ENCODE data around the gene MYO18A.

The MYO18A gene

DNA sequence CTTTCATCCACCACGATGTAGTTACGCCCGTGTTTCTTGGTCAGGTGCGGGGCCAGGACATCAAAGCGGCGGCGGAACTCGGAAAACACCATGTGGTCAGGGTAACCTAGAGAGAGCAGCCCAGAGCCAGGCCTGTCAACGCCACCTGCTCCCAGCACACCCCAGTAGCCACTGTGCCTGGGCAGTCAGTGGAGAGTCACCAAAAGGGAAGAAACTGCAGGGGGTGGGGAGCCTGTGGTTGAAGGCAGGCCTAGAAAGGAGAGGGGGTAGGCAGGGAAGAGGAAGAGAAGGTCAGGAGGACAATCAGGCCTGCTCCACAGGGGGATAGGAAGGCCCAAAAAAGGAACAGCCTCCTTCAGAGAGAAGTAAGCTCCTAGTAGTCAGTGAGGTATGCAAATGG, 73.1 kb downstream of the MYO18A start:
- H3K27me3 ChIP-seq (replicated peaks; ENCODE audit: insufficient read depth, low read length): no peaks in the 10 kb centered on the region
- H3K79me2 ChIP-seq (ENCODE audit: low read length): no peaks in the 10 kb centered on the region
- no peak for DNase-seq
- no peaks in the 10 kb centered on the region for H3K9me3 ChIP-seq (replicated peaks; ENCODE audit: insufficient read depth, low read length)
- H3K4me2 ChIP-seq (ENCODE audit: low read depth, low read length): no peak overlapping the region
- no peak overlapping the region for H3K9ac ChIP-seq (ENCODE audit: low read length)
- no peak for TF ChIP-seq EZH2 (optimal IDR thresholded peaks at IDR 0.05; ENCODE audit: low read depth, low read length)
- TF ChIP-seq, protein P1, sequence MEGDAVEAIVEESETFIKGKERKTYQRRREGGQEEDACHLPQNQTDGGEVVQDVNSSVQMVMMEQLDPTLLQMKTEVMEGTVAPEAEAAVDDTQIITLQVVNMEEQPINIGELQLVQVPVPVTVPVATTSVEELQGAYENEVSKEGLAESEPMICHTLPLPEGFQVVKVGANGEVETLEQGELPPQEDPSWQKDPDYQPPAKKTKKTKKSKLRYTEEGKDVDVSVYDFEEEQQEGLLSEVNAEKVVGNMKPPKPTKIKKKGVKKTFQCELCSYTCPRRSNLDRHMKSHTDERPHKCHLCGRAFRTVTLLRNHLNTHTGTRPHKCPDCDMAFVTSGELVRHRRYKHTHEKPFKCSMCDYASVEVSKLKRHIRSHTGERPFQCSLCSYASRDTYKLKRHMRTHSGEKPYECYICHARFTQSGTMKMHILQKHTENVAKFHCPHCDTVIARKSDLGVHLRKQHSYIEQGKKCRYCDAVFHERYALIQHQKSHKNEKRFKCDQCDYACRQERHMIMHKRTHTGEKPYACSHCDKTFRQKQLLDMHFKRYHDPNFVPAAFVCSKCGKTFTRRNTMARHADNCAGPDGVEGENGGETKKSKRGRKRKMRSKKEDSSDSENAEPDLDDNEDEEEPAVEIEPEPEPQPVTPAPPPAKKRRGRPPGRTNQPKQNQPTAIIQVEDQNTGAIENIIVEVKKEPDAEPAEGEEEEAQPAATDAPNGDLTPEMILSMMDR (IDR thresholded peaks at IDR 0.05; ENCODE audit: low read length): no peak
- H3K4me1 ChIP-seq (ENCODE audit: low read length): no peaks in the 10 kb centered on the region
- no peaks in the 10 kb centered on the region for H4K20me1 ChIP-seq (ENCODE audit: insufficient read depth, low read length)
- no peak overlapping the region for H3K4me3 ChIP-seq (ENCODE audit: low read length)
- no peak overlapping the region for H2AFZ ChIP-seq (ENCODE audit: low read length)
- H3K27ac ChIP-seq (ENCODE audit: low read length): no peak overlapping the region
- no peaks in the 10 kb centered on the region for H3F3A ChIP-seq (ENCODE audit: insufficient read depth, low read length)
- peaks cover 4% of the 10 kb centered on the region; the same call in 1 of the 2 replicates for H3K36me3 ChIP-seq (replicated peaks; ENCODE audit: insufficient read depth, low read length)
- H3K9me2 ChIP-seq (replicated peaks; ENCODE audit: insufficient read depth, low read length): no peaks in the 10 kb centered on the region

DNA sequence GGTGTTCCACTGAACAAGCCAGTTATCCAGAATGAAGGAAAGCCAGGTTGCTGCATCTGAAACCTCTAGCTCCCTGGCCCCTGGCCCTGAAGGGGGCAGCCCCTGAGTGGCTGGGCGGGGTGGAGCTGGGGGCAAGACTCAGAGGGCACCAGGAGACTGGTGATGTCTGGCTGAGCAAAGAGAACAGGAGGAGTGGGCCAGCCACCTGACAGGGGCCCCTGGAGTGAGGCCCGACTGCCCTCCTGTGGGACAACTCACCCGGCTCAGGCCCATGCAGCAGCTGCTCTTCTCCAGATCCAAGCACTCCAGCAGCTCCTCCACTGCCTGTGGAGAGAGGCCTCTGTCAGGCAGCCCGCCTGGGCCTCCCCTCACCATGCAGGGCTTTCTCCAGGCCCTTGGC, 76.9 kb downstream of the MYO18A start:
- H3K4me1 ChIP-seq (ENCODE audit: low read length): no peaks in the 10 kb centered on the region
- H3K27me3 ChIP-seq (replicated peaks; ENCODE audit: insufficient read depth, low read length): no peaks in the 10 kb centered on the region
- TF ChIP-seq EZH2 (optimal IDR thresholded peaks at IDR 0.05; ENCODE audit: low read depth, low read length) (no peak), EZH2phosphoT487 (IDR thresholded peaks at IDR 0.05; ENCODE audit: low read length) (no peak)
- TF ChIP-seq, protein P1 (IDR thresholded peaks at IDR 0.05; ENCODE audit: low read length): no peak
- H3K79me2 ChIP-seq (ENCODE audit: low read length): no peaks in the 10 kb centered on the region
- H3K27ac ChIP-seq (ENCODE audit: low read length): no peak overlapping the region
- no peak for DNase-seq
- H2AFZ ChIP-seq (ENCODE audit: low read length): no peak overlapping the region
- no peak overlapping the region for H3K9ac ChIP-seq (ENCODE audit: low read length)
- no peaks in the 10 kb centered on the region for H3K36me3 ChIP-seq (replicated peaks; ENCODE audit: insufficient read depth, low read length)
- H4K20me1 ChIP-seq (ENCODE audit: insufficient read depth, low read length): no peaks in the 10 kb centered on the region
- H3K4me2 ChIP-seq (ENCODE audit: low read depth, low read length): no peak overlapping the region
- H3K9me3 ChIP-seq (replicated peaks; ENCODE audit: insufficient read depth, low read length): no peaks in the 10 kb centered on the region
- no peaks in the 10 kb centered on the region for H3F3A ChIP-seq (ENCODE audit: insufficient read depth, low read length)
- H3K4me3 ChIP-seq (ENCODE audit: low read length): no peak overlapping the region
- no peaks in the 10 kb centered on the region for H3K9me2 ChIP-seq (replicated peaks; ENCODE audit: insufficient read depth, low read length)

DNA sequence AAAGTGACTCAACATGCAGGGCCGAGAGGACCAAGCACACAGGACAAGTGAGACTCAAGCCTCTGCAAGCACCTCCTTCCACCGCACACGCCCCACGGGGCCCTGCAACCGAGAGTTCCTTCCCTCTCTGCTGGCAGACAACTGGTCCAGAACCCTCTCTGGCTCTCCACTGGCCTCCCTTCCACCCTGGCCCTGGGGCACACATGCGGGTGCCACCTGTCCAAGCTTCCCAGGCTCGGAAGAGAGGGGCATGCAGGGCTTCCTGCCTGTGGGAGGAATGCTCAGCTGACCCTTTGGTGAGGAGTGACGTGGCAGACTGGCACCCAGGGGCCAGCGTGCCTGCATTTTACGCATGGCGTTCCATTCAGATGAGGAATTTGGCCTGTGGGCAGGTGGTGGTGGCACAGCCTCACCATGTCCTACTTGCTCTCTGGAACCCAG, 77.4 kb downstream of the MYO18A start:
- H4K20me1 ChIP-seq (ENCODE audit: insufficient read depth, low read length): no peaks in the 10 kb centered on the region
- H3K9ac ChIP-seq (ENCODE audit: low read length): no peak overlapping the region
- no peaks in the 10 kb centered on the region for H3K4me1 ChIP-seq (ENCODE audit: low read length)
- no peaks in the 10 kb centered on the region for H3K27me3 ChIP-seq (replicated peaks; ENCODE audit: insufficient read depth, low read length)
- no peaks in the 10 kb centered on the region for H3K9me2 ChIP-seq (replicated peaks; ENCODE audit: insufficient read depth, low read length)
- H3K36me3 ChIP-seq (replicated peaks; ENCODE audit: insufficient read depth, low read length): no peaks in the 10 kb centered on the region
- H3K27ac ChIP-seq (ENCODE audit: low read length): no peak overlapping the region
- H3F3A ChIP-seq (ENCODE audit: insufficient read depth, low read length): no peaks in the 10 kb centered on the region
- H2AFZ ChIP-seq (ENCODE audit: low read length): no peak overlapping the region
- TF ChIP-seq, protein P1 (IDR thresholded peaks at IDR 0.05; ENCODE audit: low read length): no peak
- TF ChIP-seq EZH2 (optimal IDR thresholded peaks at IDR 0.05; ENCODE audit: low read depth, low read length): no peak
- no peak for TF ChIP-seq EZH2phosphoT487 (IDR thresholded peaks at IDR 0.05; ENCODE audit: low read length)
- H3K9me3 ChIP-seq (replicated peaks; ENCODE audit: insufficient read depth, low read length): no peaks in the 10 kb centered on the region
- no peak for DNase-seq
- H3K4me3 ChIP-seq (ENCODE audit: low read length): no peak overlapping the region
- H3K4me2 ChIP-seq (ENCODE audit: low read depth, low read length): no peak overlapping the region
- H3K79me2 ChIP-seq (ENCODE audit: low read length): no peaks in the 10 kb centered on the region
